Body of pancreas (tissue), 4 donors: Measurements from ENCODE around the gene NHLRC1. TPM values are rescaled to one million over a fixed set of nuclear protein-coding genes. Genes with fewer than 3 reads are reported as not detected.

Experiments used
- ATAC-seq: fragments of 150-250 bp; one replicate; pipeline ENCODE4 v1.9.1; 2016
- DNase-seq, 4 donors: peaks; one replicate each; pipeline ENCODE4 v3.0.0-alpha.2; 2019
- H3K27ac ChIP-seq, 4 donors: fragments of 200-600 bp; sonication (generic); 1 replicate in 3 of 4; 2 replicates in 1 of 4; pipeline versions ENCODE4 v1.5.1 to v1.6.1; 2016 to 2019; ENCODE audit warnings: mild to moderate bottlenecking in 1 of 4, mixed read lengths in 1 of 4, moderate library complexity in 1 of 4
- H3K27me3 ChIP-seq, 2 donors: fragments of 200-600 bp; sonication (generic); one replicate each; pipeline ENCODE4 v1.6.0; 2016; ENCODE audit warnings: mild to moderate bottlenecking in 1 of 2
- H3K36me3 ChIP-seq, 2 donors: fragments of 200-600 bp; sonication (generic); replicated peaks in 1 of 2; 2 replicates each; pipeline ENCODE4 v1.5.1; 2016; ENCODE audit warnings: low read depth in 2 of 2; ENCODE audit not compliant: insufficient read depth in 1 of 2
- H3K4me1 ChIP-seq: fragments of 200-600 bp; sonication (generic); one replicate; pipeline ENCODE4 v1.6.0; 2016
- H3K4me3 ChIP-seq, 2 donors: fragments of 200-600 bp; sonication (generic); 1 replicate in 1 of 2; 2 replicates in 1 of 2; pipeline ENCODE4 v1.5.1; 2016 to 2019
- H3K9me3 ChIP-seq, 3 donors: fragments of 200-600 bp; sonication (generic); 1 replicate in 2 of 3; 2 replicates in 1 of 3; pipeline ENCODE4 v1.5.1; 2016
- CTCF ChIP-seq, 7 experiments: fragments of 450-650 bp in 4 of 7; fragments of 200-600 bp in 3 of 7; sonication (generic) in 3 of 7; IDR thresholded peaks; one replicate each; pipeline ENCODE4 v1.5.1; 2016 to 2019; ENCODE audit warnings: antibody characterized with exemption in 7 of 7
- POLR2A ChIP-seq, 3 donors: fragments of 450-650 bp; IDR thresholded peaks; one replicate each; pipeline ENCODE4 v1.6.1; 2016; ENCODE audit warnings: antibody characterized with exemption in 3 of 3, mild to moderate bottlenecking in 2 of 3
- WGBS, 2 donors: methylation state at CpG; one replicate each; pipeline ENCODE4 v1.1.5; 2017; 5-methylcytosine and 5-hydroxymethylcytosine counted together
- intact Hi-C: fragments of 100-400 bp; cut with DNase I; formaldehyde crosslinking; loops from one replicate; pipeline ENCODE4 v1.15.1; 2023
- total RNA-seq, 2 donors: library from RNA; depleted of rRNA; stranded (reverse); fragments of >200 nt; gene quantifications; one replicate each; pipeline ENCODE4 v1.1.0, GENCODE V29; 2016

The NHLRC1 gene
- total RNA-seq, 2 donors from 2014 or later: 1.3 to 1.8 TPM

- ATAC-seq (peak; percentile 22), DNase-seq (no peak)
- peaks cover 0 to 1% of the 10 kb centered on the region in 2 donors for H3K36me3 ChIP-seq
- WGBS, 2 donors: 90 to 93% methylated on average over 5 of the region's 5 CpGs
- TF ChIP-seq CTCF (IDR thresholded peaks at IDR 0.05) (no peak), POLR2A (IDR thresholded peaks at IDR 0.05) (no peak)
- H3K27me3 ChIP-seq: no peaks in the 10 kb centered on the region
- H3K4me3 ChIP-seq: no peak overlapping the region
- intact Hi-C loops: no loop called here
- peak overlapping the region in 1 of 4 donors; percentile 60 for H3K27ac ChIP-seq
- H3K4me1 ChIP-seq: peaks cover 13% of the 10 kb centered on the region
- H3K9me3 ChIP-seq: no peaks in the 10 kb centered on the region
These were observed 26.0 kb upstream of the NHLRC1 start for GRCh38 chr6:18148304-18149025.

- peaks cover 4% of the 10 kb centered on the region for H3K4me1 ChIP-seq
- DNase-seq (no peak), ATAC-seq (no peak)
- intact Hi-C loops: no loop called here
- 56 to 78% methylated on average over 2 of the region's 2 CpGs for WGBS, 2 donors
- TF ChIP-seq CTCF (IDR thresholded peaks at IDR 0.05) (no peak), POLR2A (IDR thresholded peaks at IDR 0.05) (no peak)
- peaks cover 0 to 1% of the 10 kb centered on the region in 2 donors for H3K36me3 ChIP-seq
- H3K9me3 ChIP-seq: no peaks in the 10 kb centered on the region
- no peaks in the 10 kb centered on the region for H3K27me3 ChIP-seq
- H3K27ac ChIP-seq: peak overlapping the region in 2 of 4 donors; percentile 30 to 60
- H3K4me3 ChIP-seq: no peak overlapping the region
These were observed 25.1 kb upstream of the NHLRC1 start for GRCh38 chr6:18147616-18148015.

GRCh38 chr6:18147160-18147559 lies 24.7 kb upstream of the NHLRC1 start:
- intact Hi-C loops: no loop called here
- Histone ChIP-seq H3K4me3 (no peak overlapping the region), H3K27ac (peak overlapping the region in 2 of 4 donors; percentile 30 to 60), H3K36me3 (peaks cover 0 to 1% of the 10 kb centered on the region in 2 donors), H3K4me1 (no peaks in the 10 kb centered on the region), H3K9me3 (no peaks in the 10 kb centered on the region), H3K27me3 (no peaks in the 10 kb centered on the region)
- ATAC-seq (peak; percentile 52), DNase-seq (no peak)
- 53 to 72% methylated on average over 2 of the region's 2 CpGs for WGBS, 2 donors
- TF ChIP-seq POLR2A (IDR thresholded peaks at IDR 0.05): no peak
- no peak for TF ChIP-seq CTCF (IDR thresholded peaks at IDR 0.05)

- intact Hi-C loops: no loop called here
- H3K9me3 ChIP-seq: no peaks in the 10 kb centered on the region
- DNase-seq (no peak), ATAC-seq (no peak)
- no peaks in the 10 kb centered on the region for H3K4me1 ChIP-seq
- WGBS, 2 donors: 95 to 100% methylated on average over 3 of the region's 3 CpGs
- no peak overlapping the region for H3K4me3 ChIP-seq
- H3K27ac ChIP-seq: no peak overlapping the region
- H3K27me3 ChIP-seq: no peaks in the 10 kb centered on the region
- TF ChIP-seq CTCF (IDR thresholded peaks at IDR 0.05): no peak
- no peak for TF ChIP-seq POLR2A (IDR thresholded peaks at IDR 0.05)
- peaks cover 5 to 8% of the 10 kb centered on the region in 2 donors for H3K36me3 ChIP-seq
These were observed 20.0 kb upstream of the NHLRC1 start for GRCh38 chr6:18142591-18142861.
